Breast epithelium (tissue), 4 donors: ENCODE data around the gene MPP4. TPM values are rescaled to one million over a fixed set of nuclear protein-coding genes. Genes with fewer than 3 reads are reported as not detected.

Experiments used
- DNase-seq, 2 donors: peaks; one replicate each; pipeline ENCODE4 v3.0.0-alpha.2; 2019; ENCODE audit warnings: low spot score in 2 of 2
- H3K27ac ChIP-seq, 2 donors: fragments of 200-600 bp; sonication (generic) in 1 of 2; one replicate each; pipeline ENCODE4 v1.5.1; 2016 to 2019; ENCODE audit warnings: mild to moderate bottlenecking in 1 of 2
- H3K27me3 ChIP-seq, 2 donors: fragments of 200-600 bp; sonication (generic) in 1 of 2; one replicate each; pipeline versions ENCODE4 v1.5.1 to v1.6.0; 2017 to 2019; ENCODE audit warnings: control low read depth in 1 of 2, mild to moderate bottlenecking in 1 of 2
- H3K36me3 ChIP-seq: fragments of 200-600 bp; one replicate; pipeline ENCODE4 v1.5.1; 2019
- H3K4me1 ChIP-seq, 2 donors: fragments of 200-600 bp; sonication (generic); one replicate each; pipeline ENCODE4 v1.5.1; 2016 to 2019; ENCODE audit warnings: control low read depth in 1 of 2
- H3K4me3 ChIP-seq, 3 donors: fragments of 200-600 bp; sonication (generic); 1 replicate in 2 of 3; 2 replicates in 1 of 3; pipeline ENCODE4 v1.5.1; 2016 to 2019; ENCODE audit warnings: mild to moderate bottlenecking in 3 of 3, moderate library complexity in 2 of 3
- H3K9me3 ChIP-seq, 2 donors: fragments of 200-600 bp; sonication (generic) in 1 of 2; one replicate each; pipeline ENCODE4 v1.5.1; 2016 to 2019; ENCODE audit warnings: control low read depth in 1 of 2
- POLR2A ChIP-seq: fragments of 450-650 bp; IDR thresholded peaks from one replicate; pipeline ENCODE4 v1.6.1; 2016; ENCODE audit warnings: antibody characterized with exemption, mild to moderate bottlenecking, moderate library complexity
- POLR2AphosphoS5 ChIP-seq, 3 donors: sonication (generic); formaldehyde crosslinking; IDR thresholded peaks; one replicate each; pipeline ENCODE4 v1.6.1; 2017; ENCODE audit warnings: antibody characterized with exemption in 3 of 3
- intact Hi-C: fragments of 100-400 bp; cut with DNase I; formaldehyde crosslinking; loops from one replicate; pipeline ENCODE4 v1.15.1; 2023; ENCODE audit warnings: low total_unique reads
- total RNA-seq, 3 donors: library from RNA; depleted of rRNA; stranded (reverse); fragments of >200 nt; gene quantifications; one replicate each; pipeline ENCODE4 v1.1.0, GENCODE V29; 2016
- TF ChIP-seq, protein P1 (sequence below), 3 donors: fragments of 450-650 bp; IDR thresholded peaks; one replicate each; pipeline ENCODE4 v1.5.1; 2016 to 2017; ENCODE audit warnings: antibody characterized with exemption in 3 of 3, mild to moderate bottlenecking in 3 of 3, moderate library complexity in 3 of 3

Gene MPP4
- total RNA-seq, 3 donors from 2014 or later, result 0.16 to 0.29 TPM; not detected in 1

DNA sequence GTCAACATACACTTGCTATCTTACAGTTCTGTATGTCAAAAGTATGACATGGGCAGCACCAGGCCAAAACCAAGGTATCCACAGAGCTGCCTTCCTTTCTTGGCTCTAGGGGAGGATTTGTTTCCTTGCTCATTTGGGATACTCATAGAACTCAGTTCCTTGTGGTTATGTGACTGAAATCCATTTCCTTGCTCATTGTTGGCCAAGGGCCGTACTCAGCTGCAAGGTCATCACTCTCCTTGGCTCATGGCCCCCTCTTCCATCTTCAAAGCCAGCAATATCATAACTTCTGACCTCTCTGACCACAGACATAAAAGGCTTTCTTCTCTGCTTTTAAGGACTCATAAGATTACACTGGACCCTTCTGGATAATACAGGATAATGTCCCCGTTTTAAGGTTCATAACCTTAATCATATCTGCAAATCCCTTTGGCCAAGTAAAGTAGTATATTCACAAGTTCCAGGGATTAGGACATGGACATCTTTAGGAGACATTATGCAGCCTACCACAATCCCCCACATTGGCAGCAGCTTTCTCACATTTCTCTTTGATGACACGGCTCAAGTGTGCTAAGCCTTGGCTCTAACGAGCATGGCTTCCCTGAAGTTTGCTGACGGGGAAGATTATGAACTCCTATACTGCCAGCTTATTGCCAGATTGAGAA lies 76.0 kb downstream of the MPP4 start:
- no peak overlapping the region for H3K27ac ChIP-seq
- intact Hi-C loops, result no loop called here
- DNase-seq, result no peak
- no peaks in the 10 kb centered on the region for H3K36me3 ChIP-seq
- no peaks in the 10 kb centered on the region for H3K9me3 ChIP-seq
- H3K27me3 ChIP-seq, result no peaks in the 10 kb centered on the region
- TF ChIP-seq POLR2A (no peak), POLR2AphosphoS5 (IDR thresholded peaks at IDR 0.05) (no peak)
- TF ChIP-seq, protein P1, sequence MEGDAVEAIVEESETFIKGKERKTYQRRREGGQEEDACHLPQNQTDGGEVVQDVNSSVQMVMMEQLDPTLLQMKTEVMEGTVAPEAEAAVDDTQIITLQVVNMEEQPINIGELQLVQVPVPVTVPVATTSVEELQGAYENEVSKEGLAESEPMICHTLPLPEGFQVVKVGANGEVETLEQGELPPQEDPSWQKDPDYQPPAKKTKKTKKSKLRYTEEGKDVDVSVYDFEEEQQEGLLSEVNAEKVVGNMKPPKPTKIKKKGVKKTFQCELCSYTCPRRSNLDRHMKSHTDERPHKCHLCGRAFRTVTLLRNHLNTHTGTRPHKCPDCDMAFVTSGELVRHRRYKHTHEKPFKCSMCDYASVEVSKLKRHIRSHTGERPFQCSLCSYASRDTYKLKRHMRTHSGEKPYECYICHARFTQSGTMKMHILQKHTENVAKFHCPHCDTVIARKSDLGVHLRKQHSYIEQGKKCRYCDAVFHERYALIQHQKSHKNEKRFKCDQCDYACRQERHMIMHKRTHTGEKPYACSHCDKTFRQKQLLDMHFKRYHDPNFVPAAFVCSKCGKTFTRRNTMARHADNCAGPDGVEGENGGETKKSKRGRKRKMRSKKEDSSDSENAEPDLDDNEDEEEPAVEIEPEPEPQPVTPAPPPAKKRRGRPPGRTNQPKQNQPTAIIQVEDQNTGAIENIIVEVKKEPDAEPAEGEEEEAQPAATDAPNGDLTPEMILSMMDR (IDR thresholded peaks at IDR 0.05), result no peak
- no peaks in the 10 kb centered on the region for H3K4me1 ChIP-seq
- no peak overlapping the region for H3K4me3 ChIP-seq

DNA sequence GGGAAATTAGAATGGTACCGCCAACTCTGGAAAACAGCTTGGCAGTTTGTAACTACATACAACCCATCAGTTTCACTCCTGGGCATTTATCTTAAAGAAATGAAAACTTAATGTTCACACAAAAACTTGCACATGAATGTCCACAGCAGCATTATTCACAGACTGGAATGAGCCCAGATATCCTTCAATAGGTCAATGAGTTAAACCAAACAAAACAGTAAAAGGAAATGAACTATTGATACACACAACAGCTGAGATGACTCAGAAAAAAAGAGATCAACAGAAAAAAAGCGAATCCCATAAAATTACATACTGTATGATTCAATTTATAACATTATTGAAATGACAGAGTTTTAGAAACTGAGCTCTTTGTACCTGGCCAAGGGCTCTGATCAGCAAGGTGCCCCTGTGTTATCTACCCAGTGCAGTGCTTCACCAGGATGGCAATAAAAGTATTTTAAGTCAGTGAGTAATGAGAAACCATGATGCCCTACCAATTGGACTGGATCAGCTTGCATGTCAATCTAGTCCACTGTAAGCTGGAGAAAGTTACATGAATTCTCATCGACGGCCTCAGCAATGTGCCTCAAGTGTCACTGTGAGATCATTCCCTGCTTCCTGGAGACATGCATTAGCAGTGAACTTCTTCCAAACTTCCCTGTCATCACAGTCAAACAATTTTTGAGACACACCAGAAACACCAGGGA lies 77.0 kb downstream of the MPP4 start:
- Histone ChIP-seq H3K4me1 (no peaks in the 10 kb centered on the region), H3K27ac (no peak overlapping the region), H3K36me3 (no peaks in the 10 kb centered on the region), H3K9me3 (no peaks in the 10 kb centered on the region), H3K27me3 (no peaks in the 10 kb centered on the region), H3K4me3 (no peak overlapping the region)
- intact Hi-C loops, result no loop called here
- TF ChIP-seq POLR2AphosphoS5 (IDR thresholded peaks at IDR 0.05), result no peak
- TF ChIP-seq, protein P1 (IDR thresholded peaks at IDR 0.05), result no peak
- TF ChIP-seq POLR2A, result no peak
- DNase-seq, result no peak

DNA sequence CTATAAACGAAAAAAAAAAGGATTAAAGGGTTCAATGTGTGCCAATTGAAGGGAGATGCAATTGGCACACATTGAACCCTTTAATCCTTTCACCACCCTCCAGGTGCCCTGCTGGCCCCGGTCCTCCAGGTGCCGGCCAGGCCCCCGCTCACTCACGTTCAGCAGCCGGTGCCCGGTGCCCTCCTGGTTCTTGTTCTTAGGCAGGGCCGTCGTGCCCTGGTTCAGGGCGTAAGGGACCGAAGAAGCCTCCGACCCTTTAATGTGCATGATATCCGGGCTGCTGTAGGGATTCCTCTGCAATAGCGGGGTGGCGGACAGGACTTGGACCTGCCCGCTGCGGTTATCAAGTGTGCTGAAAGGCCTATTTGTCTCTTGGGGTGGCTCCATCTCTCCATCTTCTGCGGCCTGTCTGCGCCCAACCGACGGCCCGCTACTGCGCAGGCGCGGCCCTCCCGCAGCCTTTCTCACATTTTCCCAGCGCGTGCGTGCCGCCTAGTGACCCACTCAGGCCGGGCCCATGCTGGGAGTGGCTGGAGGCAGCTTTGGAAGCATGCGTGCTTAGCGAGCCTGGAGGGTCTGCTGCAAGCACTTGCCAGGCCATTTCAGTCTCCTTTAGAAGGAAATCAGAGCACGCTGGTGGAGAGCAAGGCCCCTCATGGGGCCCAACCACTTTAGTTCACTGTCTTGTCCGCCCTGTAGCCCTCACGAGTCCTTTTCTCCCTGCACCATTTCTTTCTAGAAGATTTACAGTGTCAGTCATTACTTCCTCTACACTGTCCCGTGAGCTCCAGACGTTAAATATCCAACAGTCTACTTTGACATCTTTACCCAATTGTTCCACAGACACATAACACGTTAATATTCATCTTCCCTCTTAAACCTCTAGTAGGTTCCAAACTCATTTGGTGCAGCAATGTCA lies 79.4 kb downstream of the MPP4 start:
- H3K4me3 ChIP-seq, result peak overlapping the region in 2 of 3 donors; percentile 24 to 52

DNA sequence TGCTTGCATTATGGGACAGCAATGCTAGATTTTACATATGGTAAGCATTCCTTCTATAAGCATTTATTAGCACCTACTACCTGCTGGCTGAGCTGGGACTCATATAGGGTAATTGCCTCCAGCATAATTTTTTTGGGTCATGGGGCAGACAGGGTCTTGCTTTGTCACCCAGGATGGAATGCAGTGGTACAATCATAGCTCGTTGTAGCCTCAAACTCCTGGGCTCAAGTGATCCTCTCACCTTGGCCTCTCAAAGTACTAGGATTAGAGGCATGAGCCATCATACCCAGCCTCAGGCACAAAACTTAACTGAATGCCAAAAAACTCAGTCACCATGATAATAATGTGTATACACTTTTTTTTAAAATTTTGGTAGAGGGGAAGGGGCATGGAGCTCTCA lies 90.4 kb downstream of the MPP4 start:
- H3K36me3 ChIP-seq, result no peaks in the 10 kb centered on the region
- DNase-seq, result no peak
- H3K27me3 ChIP-seq, result no peaks in the 10 kb centered on the region
- intact Hi-C loops, result no loop called here
- H3K4me1 ChIP-seq, result no peaks in the 10 kb centered on the region
- H3K9me3 ChIP-seq, result peaks cover 0 to 7% of the 10 kb centered on the region in 2 donors
- TF ChIP-seq POLR2AphosphoS5 (IDR thresholded peaks at IDR 0.05), result no peak
- TF ChIP-seq, protein P1 (IDR thresholded peaks at IDR 0.05), result no peak
- TF ChIP-seq POLR2A, result no peak
- H3K27ac ChIP-seq, result no peak overlapping the region
- no peak overlapping the region for H3K4me3 ChIP-seq

More for the DNA sequence above, 79.4 kb downstream of the MPP4 start:
- no peak overlapping the region for H3K27ac ChIP-seq
- no peaks in the 10 kb centered on the region for H3K9me3 ChIP-seq
- intact Hi-C loops, result loop anchor here (10.0 kb wide), 1 partner anchor 1514 kb away; no protein-coding TSS in a partner anchor
- no peaks in the 10 kb centered on the region for H3K36me3 ChIP-seq
- no peaks in the 10 kb centered on the region for H3K27me3 ChIP-seq
- DNase-seq, result peak in 1 of 2 donors; percentile 22
- TF ChIP-seq, protein P1 (IDR thresholded peaks at IDR 0.05), result peak in 1 of 3 donors; percentile 18
- peak in 1 of 3 donors; percentile 36 for TF ChIP-seq POLR2AphosphoS5 (IDR thresholded peaks at IDR 0.05)
- TF ChIP-seq POLR2A, result no peak
- H3K4me1 ChIP-seq, result no peaks in the 10 kb centered on the region
